ENCODE measurements around the gene PSMG4. TPM values are rescaled to one million over a fixed set of nuclear protein-coding genes. Genes with fewer than 3 reads are reported as not detected.

PSMG4 gene
- total RNA-seq, 1 experiment from 2014 or later = 29.3 TPM

DNA sequence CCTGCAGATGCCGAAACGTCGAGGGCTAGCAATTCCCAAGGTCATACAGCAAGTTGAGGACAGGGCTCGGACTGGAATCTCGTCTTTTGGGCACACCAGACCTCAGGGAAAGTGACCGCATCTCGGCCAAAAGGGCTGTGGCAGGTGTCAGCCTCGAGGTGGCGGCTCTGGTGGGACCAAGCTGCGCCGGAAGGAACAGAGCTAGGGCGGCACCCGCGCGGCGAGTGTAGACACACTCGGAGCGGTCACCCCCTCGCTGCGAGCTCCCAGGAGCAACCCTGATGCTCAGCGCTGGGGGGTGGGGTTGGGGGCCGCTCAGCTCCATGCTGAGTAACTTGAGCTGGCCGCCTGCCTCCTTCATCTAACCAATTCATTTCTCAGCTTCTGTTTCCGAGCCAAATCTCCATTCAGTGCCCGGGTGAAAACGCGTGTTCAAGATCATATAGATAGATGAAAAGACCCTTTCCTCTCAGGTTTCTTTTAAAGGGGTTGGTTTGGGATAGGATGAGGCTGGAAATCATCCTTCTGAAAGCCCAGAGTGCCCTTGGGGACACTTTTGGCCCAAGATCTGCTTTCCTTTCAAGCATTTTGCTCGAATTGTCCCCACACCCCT lies 29.1 kb upstream of the PSMG4 start:
- H3K9ac ChIP-seq (ENCODE audit: extremely low read depth, insufficient read length, low read length) = no peak overlapping the region
- H3K23me2 ChIP-seq (ENCODE audit: insufficient read length, low read depth, low read length, poor library complexity, severe bottlenecking) = peaks cover 47% of the 10 kb centered on the region
- peaks cover 0 to 2% of the 10 kb centered on the region in 2 experiments; a peak in 1 of 5 replicates for H3K9me3 Mint-ChIP-seq
- H2AK5ac ChIP-seq (ENCODE audit: insufficient read length, low read length) = no peak overlapping the region
- H3K36me3 Mint-ChIP-seq (ENCODE audit: insufficient read depth in 1 of 3, low read depth in 3 of 3) = peaks cover 9 to 13% (median 11%) of the 10 kb centered on the region in 3 experiments
- peaks cover 5% of the 10 kb centered on the region; the same call in 1 of the 2 replicates for H3K4me1 ChIP-seq (ENCODE audit: insufficient read depth, low read length)
- no peak overlapping the region for H3T11ph ChIP-seq (ENCODE audit: low read length)
- no peak overlapping the region for H4K91ac ChIP-seq (ENCODE audit: insufficient read length, low read depth, low read length)
- H3K9me3 ChIP-seq (ENCODE audit: control insufficient read depth, low read depth, low read length) = no peaks in the 10 kb centered on the region
- no peak overlapping the region for H3K56ac ChIP-seq (ENCODE audit: insufficient read length, low read depth, low read length)
- H4K8ac ChIP-seq (replicated peaks; ENCODE audit: insufficient read length, low read depth, low read length) = no peak overlapping the region
- H3K27me3 Mint-ChIP-seq (ENCODE audit: low read depth) = peaks cover 43% of the 10 kb centered on the region
- H4K20me1 ChIP-seq (ENCODE audit: control insufficient read depth, insufficient read depth, insufficient read length) = no peaks in the 10 kb centered on the region
- no peak overlapping the region for H3K4ac ChIP-seq (ENCODE audit: low read depth, low read length)
- H3K18ac ChIP-seq (ENCODE audit: insufficient read length, low read depth, low read length) = no peak overlapping the region
- peak overlapping the region in 1 of 3 experiments; percentile 87; a peak in 1 of 7 replicates for H3K27ac Mint-ChIP-seq
- H3K23ac ChIP-seq (ENCODE audit: insufficient read length, low read depth, low read length) = no peak overlapping the region
- no peak overlapping the region for H3K27ac ChIP-seq (ENCODE audit: insufficient read length, low read depth, low read length)
- no peak overlapping the region for H2BK5ac ChIP-seq (ENCODE audit: insufficient read length, low read length)
- no peak overlapping the region for H2BK120ac ChIP-seq (ENCODE audit: low read depth, low read length, poor library complexity, severe bottlenecking)
- no peak overlapping the region for H2AFZ ChIP-seq (ENCODE audit: low read length)
- H3K4me3 Mint-ChIP-seq = peak overlapping the region; percentile 91 to 92
- H3K4me1 Mint-ChIP-seq = peaks cover 49 to 51% of the 10 kb centered on the region in 2 experiments
- peaks cover 4% of the 10 kb centered on the region for H3K79me1 ChIP-seq (ENCODE audit: insufficient read depth, low read depth, low read length, poor library complexity, severe bottlenecking)
- H2BK15ac ChIP-seq (ENCODE audit: low read depth, low read length) = no peak overlapping the region
- no peak overlapping the region for H2BK20ac ChIP-seq (ENCODE audit: low read depth, low read length, poor library complexity, severe bottlenecking)
- peak; percentile 80 for DNase-seq
- H3K4me2 ChIP-seq (ENCODE audit: insufficient read depth, insufficient read length, low read length) = peak overlapping the region; percentile 87
- H3K14ac ChIP-seq (ENCODE audit: insufficient read depth, low read length) = no peak overlapping the region
- H3K27me3 ChIP-seq (ENCODE audit: insufficient read depth, low read length) = no peaks in the 10 kb centered on the region; the same call in 1 of the 2 replicates
- H4K5ac ChIP-seq (ENCODE audit: insufficient read length, low read depth, low read length) = no peak overlapping the region
- no CpG with 5 or more reads among the region's 28 CpGs for WGBS (ENCODE audit: extremely low coverage, insufficient read length, low lambda C conversion rate)
- peak; percentile 30; the same call in 1 of the 3 replicates for TF ChIP-seq CTCF (conservative IDR thresholded peaks at IDR 0.05)
- H3K79me2 ChIP-seq (ENCODE audit: insufficient read depth, low read length) = peaks cover 18% of the 10 kb centered on the region
- H2BK12ac ChIP-seq (ENCODE audit: insufficient read length, low read depth, low read length) = no peak overlapping the region
